NB4 (cell line): ENCODE measurements around the gene GALNT11.

Source experiments
- DNase-seq: peaks from one replicate; pipeline ENCODE4 v3.0.0; 2010; ENCODE audit warnings: low read depth
- H3K4me3 ChIP-seq: one replicate; pipeline ENCODE4 v1.5.1; 2011; ENCODE audit warnings: mild to moderate bottlenecking, low read depth, low read length, moderate library complexity
- CTCF ChIP-seq: IDR thresholded peaks from one replicate; pipeline ENCODE4 v1.5.1; 2012; ENCODE audit warnings: low read depth, low read length
- MAX ChIP-seq: IDR thresholded peaks from 2 replicates; pipeline ENCODE4 v1.6.1; 2011; ENCODE audit warnings: low read depth, low read length
- MYC ChIP-seq: IDR thresholded peaks from 2 replicates; pipeline ENCODE4 v1.6.1; 2011; ENCODE audit warnings: low read depth, low read length
- POLR2A ChIP-seq: IDR thresholded peaks from 2 replicates; pipeline ENCODE4 v1.6.1; 2011; ENCODE audit warnings: mild to moderate bottlenecking; ENCODE audit not compliant: insufficient read length; ENCODE audit errors: extremely low read depth

GALNT11 gene

DNA sequence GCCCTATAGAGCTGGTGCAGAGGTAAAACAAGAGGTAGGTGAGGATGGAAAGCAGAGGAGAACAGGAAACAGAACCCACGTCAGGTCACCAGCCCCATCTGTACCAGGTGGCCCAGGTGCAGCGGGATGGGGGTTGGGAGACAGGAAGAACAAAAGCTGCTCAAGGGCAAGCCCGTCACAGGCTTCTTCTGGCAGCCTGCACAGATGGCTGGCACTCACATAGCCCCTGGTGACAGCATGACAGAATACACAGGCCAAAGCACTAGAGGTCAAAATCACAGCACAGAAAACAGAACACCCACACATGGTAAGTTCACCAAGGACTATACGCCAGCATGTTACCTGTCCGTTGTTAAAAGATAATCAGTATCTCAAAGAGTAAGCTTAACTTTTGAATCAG lies 126.8 kb downstream of the GALNT11 start:
- TF ChIP-seq MAX (no peak), CTCF (no peak), POLR2A (no peak), MYC (no peak)
- no peak overlapping the region for H3K4me3 ChIP-seq
- DNase-seq: no peak

DNA sequence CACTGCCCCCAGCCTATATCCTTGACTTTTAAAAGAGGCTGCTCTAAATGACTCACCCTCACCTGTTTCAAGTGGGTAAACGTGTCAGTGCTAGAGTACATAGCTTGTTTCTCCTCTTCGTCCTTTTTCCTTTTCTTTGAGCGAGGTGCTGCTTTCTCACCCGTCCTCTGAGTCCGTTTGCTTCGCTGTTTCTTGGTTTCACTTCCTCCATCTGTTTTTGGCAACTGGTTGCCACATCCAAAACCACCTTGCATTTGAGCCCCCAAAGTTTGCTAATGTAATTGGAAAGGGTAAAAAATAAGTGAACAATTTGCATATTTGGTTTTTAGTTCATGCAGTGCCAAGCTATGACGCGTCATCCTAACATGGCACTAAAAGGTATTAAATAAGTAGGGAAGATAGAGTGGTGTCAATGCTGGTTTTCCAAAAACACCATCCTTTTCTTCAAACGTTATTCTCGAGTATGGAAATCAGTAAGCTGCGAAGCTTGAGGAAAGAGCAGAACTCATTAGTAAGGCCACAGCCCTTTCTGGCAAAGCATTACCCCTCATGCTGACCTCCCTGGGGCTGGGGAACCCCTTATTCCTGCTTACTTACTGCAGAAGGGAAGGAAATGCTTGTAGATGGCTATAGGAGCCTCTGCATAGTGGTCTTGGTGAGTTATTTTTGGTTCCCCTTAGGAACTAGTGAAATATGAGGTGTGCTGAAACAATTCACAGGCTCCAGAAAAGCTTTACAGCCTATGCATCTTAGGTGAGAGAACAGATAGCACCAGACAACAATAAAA lies 133.5 kb downstream of the GALNT11 start:
- peak overlapping the region; percentile 33 for H3K4me3 ChIP-seq
- peak; percentile 90 for DNase-seq
- no peak for TF ChIP-seq MYC
- TF ChIP-seq MAX: no peak
- TF ChIP-seq POLR2A: no peak
- no peak for TF ChIP-seq CTCF

DNA sequence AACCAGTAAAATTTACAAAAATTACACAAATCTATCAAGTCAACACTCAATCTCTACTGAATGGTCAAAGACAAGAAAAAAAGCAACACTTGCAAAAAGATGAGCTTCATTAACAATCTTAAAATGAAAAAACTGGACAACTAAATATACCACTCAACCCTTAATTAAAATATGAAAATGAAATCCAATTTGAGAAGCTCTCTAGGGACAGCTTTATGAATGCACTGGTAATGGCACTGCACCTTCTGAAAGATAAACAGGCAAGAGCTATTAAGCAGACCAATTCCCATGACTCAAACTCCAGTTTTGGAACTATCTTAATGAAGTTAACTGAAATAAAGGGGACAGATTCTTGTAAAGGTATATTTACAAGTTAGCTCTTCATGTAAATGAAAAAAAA lies 135.7 kb downstream of the GALNT11 start:
- TF ChIP-seq MYC (no peak), POLR2A (no peak), CTCF (no peak), MAX (no peak)
- no peak for DNase-seq
- H3K4me3 ChIP-seq: no peak overlapping the region

GRCh38 chr7:152162287-152162686 lies 136.8 kb downstream of the GALNT11 start:
- no peak overlapping the region for H3K4me3 ChIP-seq
- DNase-seq: no peak
- TF ChIP-seq MYC (no peak), POLR2A (no peak), CTCF (no peak), MAX (no peak)
